CD8-positive, alpha-beta memory T cell (primary cell): ENCODE measurements around the gene S100A6. TPM values are rescaled to one million over a fixed set of nuclear protein-coding genes. Genes with fewer than 3 reads are reported as not detected.

Experiments used
- CTCF ChIA-PET: fragments of 350-600 bp; sonication (Branson Sonifier 250); formaldehyde crosslinking; loops from one replicate; lab custom pipeline; 2021; ENCODE audit warnings: antibody characterized with exemption; lab: Charles Lee
- POLR2A ChIA-PET: fragments of 350-600 bp; sonication (Branson Sonifier 250); formaldehyde crosslinking; loops from one replicate; lab custom pipeline; 2021; ENCODE audit warnings: antibody characterized with exemption; lab: Charles Lee
- DNase-seq, 5 donors: peaks; one replicate each; pipeline versions ENCODE4 v3.0.0 to v3.0.0-alpha.2; 2020 to 2022; ENCODE audit warnings: mixed read lengths in 1 of 5
- H3K27ac ChIP-seq: one replicate; pipeline ENCODE4 v1.7.0; 2013; ENCODE audit warnings: low read depth, mild to moderate bottlenecking, low read length, moderate library complexity
- H3K27me3 ChIP-seq: 2 replicates; pipeline ENCODE4 v1.7.0; 2013; ENCODE audit warnings: low read length, mild to moderate bottlenecking; ENCODE audit not compliant: insufficient read depth, poor library complexity, severe bottlenecking
- H3K36me3 ChIP-seq: 2 replicates; pipeline ENCODE4 v1.7.0; 2013; ENCODE audit warnings: mild to moderate bottlenecking, low read length, moderate library complexity; ENCODE audit not compliant: insufficient read depth
- H3K4me1 ChIP-seq: 2 replicates; pipeline ENCODE4 v1.7.0; 2013; ENCODE audit warnings: mild to moderate bottlenecking, low read length, moderate library complexity; ENCODE audit not compliant: insufficient read depth
- H3K4me3 ChIP-seq: 2 replicates; pipeline ENCODE4 v1.7.0; 2013; ENCODE audit warnings: mild to moderate bottlenecking, low read length
- H3K9me3 ChIP-seq: 2 replicates; pipeline ENCODE4 v1.7.0; 2013; ENCODE audit warnings: mild to moderate bottlenecking, low read length
- H3K27ac Mint-ChIP-seq, 8 donors: one replicate each; pipeline ENCODE4 v1.8.0; 2020 to 2021; ENCODE audit warnings: mixed read lengths in 8 of 8, mild to moderate bottlenecking in 6 of 8, inconsistent platforms in 3 of 8, moderate library complexity in 3 of 8
- H3K27me3 Mint-ChIP-seq, 2 donors: one replicate each; pipeline ENCODE4 v1.8.0; 2020 to 2021; ENCODE audit warnings: mixed read lengths in 2 of 2, mild to moderate bottlenecking in 1 of 2, moderate library complexity in 1 of 2
- H3K36me3 Mint-ChIP-seq, 3 donors: one replicate each; pipeline ENCODE4 v1.8.0; 2020 to 2021; ENCODE audit warnings: mixed read lengths in 3 of 3, inconsistent platforms in 1 of 3, mild to moderate bottlenecking in 1 of 3
- H3K4me1 Mint-ChIP-seq, 3 donors: one replicate each; pipeline ENCODE4 v1.8.0; 2020 to 2021; ENCODE audit warnings: mixed read lengths in 3 of 3, inconsistent platforms in 1 of 3, mild to moderate bottlenecking in 1 of 3
- H3K4me3 Mint-ChIP-seq, 7 donors: one replicate each; pipeline ENCODE4 v1.8.0; 2020 to 2021; ENCODE audit warnings: mixed read lengths in 7 of 7, mild to moderate bottlenecking in 6 of 7, moderate library complexity in 4 of 7, inconsistent platforms in 2 of 7
- H3K9me3 Mint-ChIP-seq, 5 donors: one replicate each; pipeline ENCODE4 v1.8.0; 2020 to 2022; ENCODE audit warnings: mixed read lengths in 5 of 5, mild to moderate bottlenecking in 3 of 5, moderate library complexity in 2 of 5, inconsistent platforms in 1 of 5
- polyA plus RNA-seq: library from polyadenylated mRNA; unstranded; fragments of 300-500 nt; fragmentation: Illumina TruSeq; gene quantifications from one replicate; pipeline ENCODE4 v1.2.3, GENCODE V29; 2021
- total RNA-seq, 2 experiments: library from RNA; stranded (reverse); gene quantifications; one replicate each; pipeline ENCODE4 v1.2.3, GENCODE V29; 2021

The S100A6 gene
- total and polyA plus RNA-seq, 3 experiments from 2014 or later, result 244 to 892 (median 254) TPM

GRCh38 chr1:153568367-153569099, 32.7 kb upstream of the S100A6 start:
- POLR2A ChIA-PET, result interaction anchor here (0.6 to 1.7 kb wide), 4 partner anchors 33 to 226 kb away, joined by 3 to 7 read pairs (median 6); partner anchors contain the start of gene S100A6
- Histone ChIP-seq H3K9me3 (no peaks in the 10 kb centered on the region), H3K36me3 (no peaks in the 10 kb centered on the region), H3K4me3 (peak overlapping the region; percentile 33), H3K27me3 (no peaks in the 10 kb centered on the region), H3K4me1 (peaks cover 24% of the 10 kb centered on the region), H3K27ac (no peak overlapping the region)
- Mint-ChIP-seq H3K4me3 (peak overlapping the region in 6 of 7 donors; percentile 65 to 78 (median 71)), H3K9me3 (no peaks in the 10 kb centered on the region), H3K4me1 (peaks cover 27 to 37% (median 35%) of the 10 kb centered on the region in 3 donors), H3K27ac (peak overlapping the region in 7 of 8 donors; percentile 6 to 86 (median 47)), H3K27me3 (peaks cover 1 to 19% of the 10 kb centered on the region in 2 donors), H3K36me3 (no peaks in the 10 kb centered on the region)
- CTCF ChIA-PET, result interaction anchor here (0.9 to 6.5 kb wide), 16 partner anchors 9 to 72 kb away, joined by 3 to 125 read pairs (median 4); partner anchors contain the start of genes CHTOP, S100A4, S100A5 and S100A6
- DNase-seq, result peak; percentile 71 to 85 (median 73)

- POLR2A ChIA-PET, result interaction anchor here (0.9 to 1.7 kb wide), 3 partner anchors 32 to 58 kb away, joined by 3 to 6 read pairs (median 5); partner anchors contain the start of gene S100A6
- Mint-ChIP-seq H3K4me1 (peaks cover 27 to 37% (median 35%) of the 10 kb centered on the region in 3 donors), H3K9me3 (no peaks in the 10 kb centered on the region), H3K36me3 (no peaks in the 10 kb centered on the region), H3K27ac (peak overlapping the region in 5 of 8 donors; percentile 17 to 86 (median 78)), H3K4me3 (peak overlapping the region in 4 of 7 donors; percentile 15 to 69 (median 58)), H3K27me3 (peaks cover 1 to 19% of the 10 kb centered on the region in 2 donors)
- Histone ChIP-seq H3K9me3 (no peaks in the 10 kb centered on the region), H3K27me3 (no peaks in the 10 kb centered on the region), H3K4me1 (peaks cover 24% of the 10 kb centered on the region), H3K36me3 (no peaks in the 10 kb centered on the region), H3K27ac (no peak overlapping the region), H3K4me3 (no peak overlapping the region)
- CTCF ChIA-PET, result interaction anchor here (0.9 to 6.5 kb wide), 16 partner anchors 8 to 72 kb away, joined by 3 to 125 read pairs (median 4); partner anchors contain the start of genes CHTOP, S100A4, S100A5 and S100A6
- DNase-seq, result no peak
Measured at GRCh38 chr1:153567621-153568366, 32.0 kb upstream of the S100A6 start.

DNA sequence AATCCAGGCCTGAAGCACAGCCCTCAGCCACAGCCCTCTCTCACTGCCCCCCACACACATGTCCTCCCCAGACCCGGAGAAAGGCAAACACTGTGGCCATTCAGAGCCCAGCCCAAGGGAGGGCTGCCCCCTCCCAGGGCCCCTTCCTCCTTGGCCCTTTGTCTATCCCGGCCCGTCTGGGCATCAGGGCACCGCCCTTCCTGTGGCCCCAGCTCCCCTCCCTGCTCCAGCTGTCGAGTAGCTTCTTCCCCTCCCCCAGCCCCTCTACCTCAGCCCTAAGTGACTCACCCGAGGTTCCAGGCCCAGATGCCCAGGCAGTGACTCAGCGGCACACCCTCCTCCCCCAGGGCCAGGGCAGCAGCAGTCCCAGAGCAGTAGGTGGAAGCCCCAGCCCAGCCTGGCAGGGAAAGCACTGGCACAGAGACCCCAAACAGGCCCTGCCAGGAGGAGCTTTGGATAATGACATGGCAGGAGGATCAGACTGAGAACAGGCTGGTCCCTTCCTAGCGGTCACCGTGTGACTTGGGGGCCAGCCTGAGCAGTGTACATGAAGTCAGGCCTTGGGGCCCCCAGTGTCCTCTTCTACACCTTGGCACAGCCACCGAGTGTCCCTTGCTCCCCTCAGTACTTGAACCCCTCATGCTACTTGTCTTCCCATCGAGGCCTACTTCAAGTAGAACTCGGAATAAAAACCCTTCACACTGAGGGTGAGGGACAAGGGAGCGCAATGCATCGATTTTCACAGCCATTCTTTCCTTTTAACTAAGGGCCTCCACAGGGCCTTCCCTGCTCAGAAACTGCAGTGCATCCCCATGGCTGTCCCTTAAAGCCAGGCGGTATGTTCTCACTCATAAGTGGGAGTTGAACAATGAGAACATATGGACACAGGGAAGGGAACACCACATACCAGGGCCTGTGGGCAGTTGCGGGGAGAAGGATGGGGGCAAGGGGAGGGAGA, 30.9 kb upstream of the S100A6 start:
- CTCF ChIA-PET, result interaction anchor here (1.1 to 2.6 kb wide), 5 partner anchors 16 to 57 kb away, joined by 4 to 23 read pairs (median 10); partner anchors contain the start of genes S100A4 and S100A6
- H3K4me1 ChIP-seq, result peaks cover 24% of the 10 kb centered on the region
- H3K27me3 Mint-ChIP-seq, result peaks cover 1 to 16% of the 10 kb centered on the region in 2 donors

DNA sequence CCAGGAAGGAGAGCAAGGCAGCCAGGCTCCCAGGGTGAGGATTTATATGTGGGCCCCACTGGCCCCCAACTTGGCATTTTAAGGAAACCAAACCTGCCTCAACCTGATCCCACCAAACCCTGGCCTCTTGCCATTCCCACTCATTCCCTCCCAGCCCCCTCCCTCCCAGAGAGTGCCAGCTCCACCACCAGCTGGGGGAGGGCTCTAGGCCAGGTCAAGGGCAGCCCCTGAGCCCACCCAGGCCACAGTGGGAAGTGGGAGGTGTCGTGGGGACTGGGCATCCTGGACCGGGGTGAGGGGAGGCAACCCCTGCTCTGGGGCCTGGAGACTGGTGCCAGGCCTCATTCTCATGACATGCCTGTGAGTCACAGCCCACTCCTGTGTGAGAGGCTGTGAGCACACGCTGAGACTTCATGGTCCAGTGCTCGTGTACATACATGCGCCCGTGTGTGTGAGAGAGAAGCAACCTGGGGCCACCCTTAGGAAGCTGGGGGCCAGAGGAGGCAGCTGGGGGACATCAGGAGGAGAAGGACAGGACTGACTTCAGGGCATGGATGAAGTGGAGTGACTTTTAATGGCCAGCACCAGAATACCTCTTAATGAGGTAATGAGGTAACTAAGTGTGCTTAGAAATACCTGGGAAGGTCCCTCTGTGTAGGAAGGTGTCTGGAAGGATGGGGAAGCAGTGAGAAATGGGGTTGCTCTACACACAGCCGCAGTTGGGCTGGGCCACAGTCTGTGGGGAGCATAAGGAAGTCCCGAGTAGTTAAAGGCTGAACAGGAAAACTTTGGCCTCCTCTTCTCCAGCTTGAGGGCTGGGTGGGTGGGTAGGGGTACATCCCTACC, 30.0 kb upstream of the S100A6 start, which contains the start of gene S100A2:
TSS of gene S100A2 (minus strand) at position 316 of the 846 bp plus-strand sequence. CDS start 1,967 bp downstream, outside the sequence.
- CTCF ChIA-PET, result interaction anchor here (1.1 to 6.6 kb wide), 6 partner anchors 15 to 56 kb away, joined by 4 to 35 read pairs (median 12); partner anchors contain the start of genes S100A4 and S100A6

More for the DNA sequence above, 30.9 kb upstream of the S100A6 start:
- Histone ChIP-seq H3K27ac (peak overlapping the region; percentile 43), H3K4me3 (no peak overlapping the region), H3K36me3 (no peaks in the 10 kb centered on the region), H3K9me3 (no peaks in the 10 kb centered on the region), H3K27me3 (no peaks in the 10 kb centered on the region)
- POLR2A ChIA-PET, result interaction anchor here (0.5 to 1.5 kb wide), 5 partner anchors 22 to 770 kb away, joined by 3 to 5 read pairs (median 4); partner anchors contain the start of gene S100A6
- Mint-ChIP-seq H3K9me3 (no peaks in the 10 kb centered on the region), H3K4me1 (peaks cover 27 to 35% (median 34%) of the 10 kb centered on the region in 3 donors), H3K27ac (peak overlapping the region; percentile 76 to 91 (median 85)), H3K4me3 (peak overlapping the region in 6 of 7 donors; percentile 30 to 63 (median 46)), H3K36me3 (no peaks in the 10 kb centered on the region)
- peak in 4 of 5 donors; percentile 54 to 89 (median 66) for DNase-seq

GRCh38 chr1:153563991-153564390, 28.2 kb upstream of the S100A6 start:
- Histone ChIP-seq H3K4me3 (no peak overlapping the region), H3K27me3 (no peaks in the 10 kb centered on the region), H3K9me3 (no peaks in the 10 kb centered on the region), H3K27ac (no peak overlapping the region), H3K36me3 (no peaks in the 10 kb centered on the region), H3K4me1 (peaks cover 24% of the 10 kb centered on the region)
- no peaks in the 10 kb centered on the region for H3K36me3 Mint-ChIP-seq
- ChIA-PET CTCF (interaction anchor here (1.0 to 6.6 kb wide), 3 partner anchors 19 to 31 kb away, joined by 3 to 35 read pairs (median 5); partner anchors contain the start of gene S100A4), POLR2A (interaction anchor here (1.4 kb wide), 1 partner anchor 50 kb away, joined by 3 read pairs; no protein-coding TSS in a partner anchor)
- no peak overlapping the region for H3K27ac Mint-ChIP-seq
- no peak for DNase-seq
- no peaks in the 10 kb centered on the region for H3K27me3 Mint-ChIP-seq
- H3K4me1 Mint-ChIP-seq, result peaks cover 27 to 34% (median 30%) of the 10 kb centered on the region in 3 donors
- H3K4me3 Mint-ChIP-seq, result no peak overlapping the region
- H3K9me3 Mint-ChIP-seq, result no peaks in the 10 kb centered on the region

More for the DNA sequence above, 30.0 kb upstream of the S100A6 start, which contains the start of gene S100A2:
- H3K27ac Mint-ChIP-seq, result peak within 1 kb of the TSS; percentile 83 to 98 (median 91)
- Histone ChIP-seq H3K4me1 (peaks cover 24% of the 10 kb centered on the region), H3K27ac (peak within 1 kb of the TSS; percentile 43), H3K36me3 (no peaks in the 10 kb centered on the region), H3K4me3 (no peak within 1 kb of the TSS), H3K27me3 (no peaks in the 10 kb centered on the region), H3K9me3 (no peaks in the 10 kb centered on the region)
- H3K4me1 Mint-ChIP-seq, result peaks cover 27 to 35% (median 34%) of the 10 kb centered on the region in 3 donors
- peak in 1 of 5 donors; percentile 54 for DNase-seq
- H3K27me3 Mint-ChIP-seq, result peaks cover 0 to 10% of the 10 kb centered on the region in 2 donors
- no peaks in the 10 kb centered on the region for H3K9me3 Mint-ChIP-seq
- POLR2A ChIA-PET, result interaction anchor here (0.7 to 1.5 kb wide), 4 partner anchors 21 to 34 kb away, joined by 3 to 5 read pairs (median 4); partner anchors contain the start of gene S100A6
- no peaks in the 10 kb centered on the region for H3K36me3 Mint-ChIP-seq
- peak within 1 kb of the TSS in 6 of 7 donors; percentile 30 to 63 (median 57) for H3K4me3 Mint-ChIP-seq

DNA sequence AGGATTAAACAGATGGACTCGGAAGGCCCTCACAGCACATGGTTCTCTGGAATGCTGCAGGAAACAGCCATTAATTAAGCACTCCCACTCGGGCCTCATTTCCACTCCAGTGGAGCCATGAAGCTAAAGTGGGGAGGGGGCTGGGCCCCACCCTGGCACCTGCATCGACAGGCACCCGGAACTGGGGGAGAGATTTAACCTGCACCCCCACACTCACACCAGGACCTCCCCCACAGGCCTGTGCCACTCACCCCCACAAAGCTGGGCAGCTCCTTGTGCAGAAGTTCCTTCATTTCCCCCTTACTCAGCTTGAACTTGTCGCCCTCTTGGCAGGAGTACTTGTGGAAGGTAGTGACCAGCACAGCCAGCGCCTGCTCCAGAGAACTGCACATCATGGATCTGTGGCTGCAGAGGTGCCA, 27.7 kb upstream of the S100A6 start:
- ChIA-PET CTCF (interaction anchor here (1.0 to 6.6 kb wide), 3 partner anchors 19 to 31 kb away, joined by 3 to 35 read pairs (median 5); partner anchors contain the start of gene S100A4), POLR2A (no interaction called here)
- Mint-ChIP-seq H3K36me3 (no peaks in the 10 kb centered on the region), H3K9me3 (no peaks in the 10 kb centered on the region), H3K4me1 (peaks cover 23 to 31% (median 27%) of the 10 kb centered on the region in 3 donors), H3K27ac (peak overlapping the region in 1 of 8 donors; percentile 88), H3K4me3 (no peak overlapping the region), H3K27me3 (no peaks in the 10 kb centered on the region)
- H3K9me3 ChIP-seq, result no peaks in the 10 kb centered on the region
- no peak for DNase-seq
- H3K27ac ChIP-seq, result no peak overlapping the region
- H3K27me3 ChIP-seq, result no peaks in the 10 kb centered on the region
- H3K4me3 ChIP-seq, result no peak overlapping the region
- H3K4me1 ChIP-seq, result peaks cover 24% of the 10 kb centered on the region
- H3K36me3 ChIP-seq, result no peaks in the 10 kb centered on the region
